HL-60/S4 (cell line): ENCODE data around the gene TNRC18.

Source experiments
- in situ Hi-C: fragments of 300-500 bp; cut with MboI; formaldehyde crosslinking; loops from 2 replicates; pipeline ENCODE4 v1.14.3; 2022; ENCODE audit warnings: low sequenced_read_pairs

Gene TNRC18

GRCh38 chr7:5429857-5430611 lies 6.4 kb upstream of the TNRC18 start:
- in situ Hi-C loops, result no loop called here

GRCh38 chr7:5429253-5429856 lies 5.7 kb upstream of the TNRC18 start:
- in situ Hi-C loops, result no loop called here

- in situ Hi-C loops, result no loop called here
These were observed 5.0 kb upstream of the TNRC18 start for GRCh38 chr7:5428478-5429252.

- in situ Hi-C loops, result no loop called here
These were observed 2.5 kb upstream of the TNRC18 start for GRCh38 chr7:5426226-5426475.

- in situ Hi-C loops, result no loop called here
These were observed 2.0 kb upstream of the TNRC18 start for GRCh38 chr7:5425507-5426225.

- in situ Hi-C loops, result no loop called here
These were observed 1.3 kb upstream of the TNRC18 start for GRCh38 chr7:5424749-5425506.

GRCh38 chr7:5423976-5424748 lies 528 bp upstream of the TNRC18 start:
- in situ Hi-C loops, result no loop called here

- in situ Hi-C loops, result no loop called here
These were observed 983 bp downstream of the TNRC18 start for GRCh38 chr7:5422396-5423305.

GRCh38 chr7:5421714-5422395 lies 1.8 kb downstream of the TNRC18 start:
- in situ Hi-C loops, result no loop called here

GRCh38 chr7:5420881-5421713 lies 2.5 kb downstream of the TNRC18 start:
- in situ Hi-C loops, result no loop called here

- in situ Hi-C loops, result no loop called here
These were observed 3.4 kb downstream of the TNRC18 start for GRCh38 chr7:5420067-5420880.

GRCh38 chr7:5419539-5420066 lies 4.0 kb downstream of the TNRC18 start:
- in situ Hi-C loops, result no loop called here

- in situ Hi-C loops, result no loop called here
These were observed 5.4 kb downstream of the TNRC18 start for GRCh38 chr7:5418285-5418582.

- in situ Hi-C loops, result no loop called here
These were observed 6.2 kb downstream of the TNRC18 start for GRCh38 chr7:5417106-5418071.

GRCh38 chr7:5414916-5415315 lies 8.7 kb downstream of the TNRC18 start:
- in situ Hi-C loops, result no loop called here

- in situ Hi-C loops, result no loop called here
These were observed 10.2 kb downstream of the TNRC18 start for GRCh38 chr7:5413449-5413786.
